ENCODE data around the gene PPP2R5B. TPM values are rescaled to one million over a fixed set of nuclear protein-coding genes. Genes with fewer than 3 reads are reported as not detected.

The PPP2R5B gene
- total RNA-seq, 1 experiment from 2014 or later: 8.7 TPM

- TF ChIP-seq MLX (CRISPR knock-in tag; IDR thresholded peaks at IDR 0.05): no peak
- TF ChIP-seq JUN (CRISPR knock-in tag; IDR thresholded peaks at IDR 0.05): no peak
Observed at GRCh38 chr11:64936539-64936938, 12.1 kb downstream of the PPP2R5B start (continued).

GRCh38 chr11:64947208-64947814 is 22.8 kb downstream of the PPP2R5B start:
- no peak overlapping the region for H3K27ac Mint-ChIP-seq
- H3K36me3 Mint-ChIP-seq: no peaks in the 10 kb centered on the region
- H3K9me3 Mint-ChIP-seq: no peaks in the 10 kb centered on the region
- H3K4me1 Mint-ChIP-seq: no peaks in the 10 kb centered on the region
- TF ChIP-seq SP1 (CRISPR knock-in tag; conservative IDR thresholded peaks at IDR 0.05) (no peak), MLX (CRISPR knock-in tag; IDR thresholded peaks at IDR 0.05) (no peak), ZNF416 (CRISPR knock-in tag; IDR thresholded peaks at IDR 0.05) (no peak), GRHL2 (CRISPR knock-in tag; IDR thresholded peaks at IDR 0.05; ENCODE audit: insufficient replicate concordance, severe bottlenecking) (no peak), ZNF121 (CRISPR knock-in tag; IDR thresholded peaks at IDR 0.05) (no peak), AR (CRISPR knock-in tag; IDR thresholded peaks at IDR 0.05) (no peak), CDX4 (CRISPR knock-in tag; IDR thresholded peaks at IDR 0.05; ENCODE audit: borderline replicate concordance) (no peak), ZNF138 (CRISPR knock-in tag; conservative IDR thresholded peaks at IDR 0.05) (no peak), ERG (CRISPR knock-in tag; IDR thresholded peaks at IDR 0.05) (no peak), NFATC4 (CRISPR knock-in tag; IDR thresholded peaks at IDR 0.05) (no peak)
- DNase-seq (ENCODE audit: low spot score): no peak
- CTCF ChIA-PET: interaction anchor here (0.5 to 2.2 kb wide), 3 partner anchors 12 to 104 kb away, joined by 3 to 10 read pairs (median 6); partner anchors contain the start of genes ARL2 and GPHA2
- POLR2A ChIA-PET: interaction anchor here (0.7 kb wide), 1 partner anchor 136 kb away, joined by 3 read pairs; the partner anchor contains the start of gene CDCA5
- ATAC-seq: no peak
- no peak overlapping the region for H3K4me3 Mint-ChIP-seq
- peaks cover 9% of the 10 kb centered on the region for H3K27me3 Mint-ChIP-seq (ENCODE audit: low read depth)

GRCh38 chr11:64951529-64951928 is 27.0 kb downstream of the PPP2R5B start:
- Mint-ChIP-seq H3K4me3 (no peak overlapping the region), H3K27me3 (ENCODE audit: low read depth) (peaks cover 5% of the 10 kb centered on the region; the same call in 1 of the 2 replicates), H3K4me1 (no peaks in the 10 kb centered on the region), H3K27ac (no peak overlapping the region), H3K36me3 (no peaks in the 10 kb centered on the region), H3K9me3 (no peaks in the 10 kb centered on the region)
- ChIA-PET CTCF (interaction anchor here (0.6 to 1.6 kb wide), 5 partner anchors 61 to 240 kb away, joined by 3 to 9 read pairs (median 4); partner anchors contain the start of genes ARL2 and RASGRP2), POLR2A (interaction anchor here (0.6 kb wide), 1 partner anchor 526 kb away, joined by 3 read pairs; no protein-coding TSS in a partner anchor)
- no peak for DNase-seq (ENCODE audit: low spot score)
- no peak for ATAC-seq
- TF ChIP-seq JUN (CRISPR knock-in tag; IDR thresholded peaks at IDR 0.05) (no peak), GABPB1 (CRISPR knock-in tag; IDR thresholded peaks at IDR 0.05) (no peak), ETV6 (CRISPR knock-in tag; IDR thresholded peaks at IDR 0.05) (no peak), ATF2 (CRISPR knock-in tag; IDR thresholded peaks at IDR 0.05; ENCODE audit: borderline replicate concordance, low read depth) (no peak), CREB1 (CRISPR knock-in tag; IDR thresholded peaks at IDR 0.05) (no peak), ZNF121 (CRISPR knock-in tag; IDR thresholded peaks at IDR 0.05) (no peak), PRRX2 (CRISPR knock-in tag; IDR thresholded peaks at IDR 0.05) (no peak), ZNF232 (CRISPR knock-in tag; IDR thresholded peaks at IDR 0.05) (no peak), ZBTB43 (CRISPR knock-in tag; IDR thresholded peaks at IDR 0.05) (no peak), FOXJ3 (CRISPR knock-in tag; IDR thresholded peaks at IDR 0.05; ENCODE audit: borderline replicate concordance) (no peak), CDX4 (CRISPR knock-in tag; IDR thresholded peaks at IDR 0.05; ENCODE audit: borderline replicate concordance) (no peak), AR (CRISPR knock-in tag; IDR thresholded peaks at IDR 0.05) (no peak)
